ENCODE data around the gene MCC.

Gene MCC

GRCh38 chr5:113255579-113256386 lies 232.5 kb downstream of the MCC start:
- no peak overlapping the region for H3K27ac ChIP-seq
- no peak for DNase-seq (ENCODE audit: low spot score)
- CTCF ChIA-PET = interaction anchor here (0.7 kb wide), 1 partner anchor 11 kb away, joined by 3 read pairs; no protein-coding TSS in a partner anchor
- TF ChIP-seq CTCF (conservative IDR thresholded peaks at IDR 0.05; ENCODE audit: low read depth) = no peak
- POLR2A ChIA-PET (ENCODE audit: low non-redundant PET) = no interaction called here

DNA sequence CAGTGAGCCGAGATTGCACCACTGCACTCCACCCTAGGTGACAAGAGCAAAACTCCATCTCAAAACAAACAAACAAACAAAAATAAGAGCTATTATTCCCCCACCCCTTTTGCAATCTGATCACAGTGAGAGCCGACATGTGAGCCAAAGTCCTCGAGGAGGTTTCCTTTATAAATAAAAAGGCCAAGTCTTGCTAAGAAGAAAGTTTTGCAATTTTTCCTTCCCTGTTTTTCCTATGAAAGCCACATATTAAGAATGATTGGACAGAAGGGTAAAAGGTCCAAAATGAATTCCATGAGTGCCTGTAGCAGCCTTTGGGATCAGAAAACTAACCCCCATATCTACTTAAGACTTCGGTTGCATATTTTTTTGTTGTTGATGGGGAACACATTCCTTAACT lies 233.1 kb downstream of the MCC start:
- DNase-seq (ENCODE audit: low spot score) = no peak
- CTCF ChIA-PET = interaction anchor here (0.7 kb wide), 1 partner anchor 10 kb away, joined by 3 read pairs; no protein-coding TSS in a partner anchor
- no peak for TF ChIP-seq CTCF (conservative IDR thresholded peaks at IDR 0.05; ENCODE audit: low read depth)
- POLR2A ChIA-PET (ENCODE audit: low non-redundant PET) = no interaction called here
- no peak overlapping the region for H3K27ac ChIP-seq

- DNase-seq (ENCODE audit: low spot score) = no peak
- ChIA-PET CTCF (interaction anchor here (0.7 kb wide), 2 partner anchors 18 to 46 kb away, joined by 3 to 5 read pairs; no protein-coding TSS in a partner anchor), POLR2A (ENCODE audit: low non-redundant PET) (no interaction called here)
- H3K27ac ChIP-seq = no peak overlapping the region
- no peak for TF ChIP-seq CTCF (conservative IDR thresholded peaks at IDR 0.05; ENCODE audit: low read depth)
Observed at GRCh38 chr5:113253037-113253436, 235.2 kb downstream of the MCC start.

DNA sequence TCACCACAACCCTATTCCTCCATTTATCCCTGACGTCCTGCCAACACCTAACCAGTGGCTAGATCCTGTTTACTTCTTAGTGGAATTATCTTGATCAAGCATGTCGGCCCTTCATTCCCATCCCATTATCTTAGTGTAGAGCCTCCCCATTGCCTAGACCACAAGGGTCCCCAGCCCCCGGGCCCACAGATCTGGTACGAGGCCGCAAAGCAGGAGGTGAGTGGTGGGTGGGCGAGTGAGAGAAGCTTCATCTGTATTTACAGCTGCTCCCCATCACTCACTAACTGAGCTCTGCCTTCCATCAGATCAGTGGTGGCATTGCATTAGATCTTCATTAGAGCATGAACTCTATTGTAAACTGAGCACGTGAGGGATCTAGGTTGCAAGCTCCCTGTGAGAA lies 236.2 kb downstream of the MCC start:
- no peak for DNase-seq (ENCODE audit: low spot score)
- no peak for TF ChIP-seq CTCF (conservative IDR thresholded peaks at IDR 0.05; ENCODE audit: low read depth)
- no peak overlapping the region for H3K27ac ChIP-seq
- CTCF ChIA-PET = interaction anchor here (0.6 kb wide), 1 partner anchor 178 kb away, joined by 3 read pairs; no protein-coding TSS in a partner anchor
- POLR2A ChIA-PET (ENCODE audit: low non-redundant PET) = no interaction called here

- DNase-seq (ENCODE audit: low spot score) = no peak
- CTCF ChIA-PET = no interaction called here
- POLR2A ChIA-PET (ENCODE audit: low non-redundant PET) = no interaction called here
- TF ChIP-seq CTCF (conservative IDR thresholded peaks at IDR 0.05; ENCODE audit: low read depth) = no peak
- no peak overlapping the region for H3K27ac ChIP-seq
Observed at GRCh38 chr5:113250341-113250953, 237.8 kb downstream of the MCC start.

GRCh38 chr5:113249206-113249605 lies 239.0 kb downstream of the MCC start:
- POLR2A ChIA-PET (ENCODE audit: low non-redundant PET) = interaction anchor here (0.6 to 0.7 kb wide), 2 partner anchors 29 to 93 kb away, joined by 3 read pairs; no protein-coding TSS in a partner anchor
- no peak for TF ChIP-seq CTCF (conservative IDR thresholded peaks at IDR 0.05; ENCODE audit: low read depth)
- DNase-seq (ENCODE audit: low spot score) = no peak
- H3K27ac ChIP-seq = no peak overlapping the region
- CTCF ChIA-PET = interaction anchor here (0.5 to 0.7 kb wide), 2 partner anchors 83 to 197 kb away, joined by 3 to 4 read pairs; no protein-coding TSS in a partner anchor
